Anterior cingulate cortex (tissue), 58 donors: ENCODE data around the gene TFG.
"Not testable (repeated sequence)": the region's sequence is repeated elsewhere in the genome, so short reads cannot be mapped to it uniquely, and the experiment has no call there.

Experiments
- DNase-seq, 58 donors: peaks; one replicate each; lab custom pipeline; 2025; lab: John Stamatoyannopoulos, UW

The TFG gene

GRCh38 chr3:100708989-100709841 is at the start of gene TFG:
Gene TFG, plus strand, starts transcription at chr3:100709494. Its CDS starts 4,192 bp downstream, at chr3:100713686.
- peak; percentile 58 to 100 (median 95) for DNase-seq

- DNase-seq, result not testable (repeated sequence)
Measured at GRCh38 chr3:100661294-100661693, 48.0 kb upstream of the TFG start.

GRCh38 chr3:100662113-100662823 is 47.0 kb upstream of the TFG start:
- no peak for DNase-seq

GRCh38 chr3:100665230-100665629 is 44.1 kb upstream of the TFG start:
- no peak for DNase-seq

GRCh38 chr3:100666699-100667098 is 42.6 kb upstream of the TFG start:
- not testable (repeated sequence) for DNase-seq

GRCh38 chr3:100667316-100667715 is 42.0 kb upstream of the TFG start:
- not testable (repeated sequence) for DNase-seq

GRCh38 chr3:100670995-100671394 is 38.3 kb upstream of the TFG start:
- not testable (repeated sequence) for DNase-seq

GRCh38 chr3:100681496-100681895 is 27.8 kb upstream of the TFG start:
- DNase-seq, result no peak

- no peak for DNase-seq
Measured at GRCh38 chr3:100682056-100682853, 27.0 kb upstream of the TFG start.

GRCh38 chr3:100682854-100683760 is 26.2 kb upstream of the TFG start:
- DNase-seq, result no peak

GRCh38 chr3:100693225-100693624 is 16.1 kb upstream of the TFG start:
- no peak for DNase-seq

- no peak for DNase-seq
Measured at GRCh38 chr3:100695696-100696095, 13.6 kb upstream of the TFG start.

GRCh38 chr3:100696161-100696560 is 13.1 kb upstream of the TFG start:
- no peak for DNase-seq

- DNase-seq, result no peak
Measured at GRCh38 chr3:100697172-100697571, 12.1 kb upstream of the TFG start.

- no peak for DNase-seq
Measured at GRCh38 chr3:100697723-100698285, 11.5 kb upstream of the TFG start.

- no peak for DNase-seq
Measured at GRCh38 chr3:100698736-100699135, 10.6 kb upstream of the TFG start.

GRCh38 chr3:100700708-100701107 is 8.6 kb upstream of the TFG start:
- no peak for DNase-seq

GRCh38 chr3:100702082-100702979 is 7.0 kb upstream of the TFG start:
- DNase-seq, result no peak

GRCh38 chr3:100702980-100703345 is 6.3 kb upstream of the TFG start:
- DNase-seq, result no peak
